Left lobe of liver (tissue), 2 donors: ENCODE results near the gene ABCA7. TPM values are rescaled to one million over a fixed set of nuclear protein-coding genes. Genes with fewer than 3 reads are reported as not detected.

Experiments
- ATAC-seq: fragments of 200-7000 bp; cut with Tn5 transposase; one replicate; pipeline ENCODE4 v1.9.1; 2020; ENCODE audit warnings: mild to moderate bottlenecking, moderate library complexity
- DNase-seq: peaks from one replicate; pipeline ENCODE4 v3.0.0-alpha.2; 2020; ENCODE audit warnings: low spot score
- total RNA-seq: library from RNA; stranded (reverse); gene quantifications from one replicate; pipeline ENCODE4 v1.2.1, GENCODE V29; 2021
- donor health status: DM: no; HTN: no; CAD: no; lungs with moderate emphysema.
- donor health status: DM: no; HTN: yes; CAD: no.

Gene ABCA7
- total RNA-seq, 1 donor from 2014 or later = 10.4 TPM

DNA sequence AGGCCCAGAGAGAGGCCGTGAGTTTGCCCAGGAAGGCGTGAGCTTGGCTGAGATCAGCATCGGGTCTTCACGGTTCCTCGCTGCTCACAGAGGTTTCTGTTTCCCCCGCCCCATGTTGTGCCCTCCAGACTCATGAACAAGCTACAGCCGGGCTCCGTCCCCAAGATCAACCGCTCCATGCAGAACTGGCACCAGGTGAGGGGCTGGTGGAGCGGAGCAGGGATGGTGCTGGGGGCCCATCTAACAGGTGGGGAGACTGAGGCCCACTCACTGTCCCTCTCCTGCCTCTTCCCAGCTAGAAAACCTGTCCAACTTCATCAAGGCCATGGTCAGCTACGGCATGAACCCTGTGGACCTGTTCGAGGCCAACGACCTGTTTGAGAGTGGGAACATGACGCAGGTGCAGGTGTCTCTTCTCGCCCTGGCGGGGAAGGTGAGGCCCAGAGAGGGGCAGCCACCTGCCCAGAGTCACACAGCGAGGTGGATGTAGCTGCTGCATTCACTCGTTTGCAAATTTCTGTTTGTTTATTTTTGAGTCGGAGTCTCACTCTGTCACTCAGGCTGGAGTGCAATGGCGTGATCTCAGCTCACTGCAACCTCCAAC is 7.5 kb upstream of the ABCA7 start:
- DNase-seq (no peak), ATAC-seq (no peak)

DNA sequence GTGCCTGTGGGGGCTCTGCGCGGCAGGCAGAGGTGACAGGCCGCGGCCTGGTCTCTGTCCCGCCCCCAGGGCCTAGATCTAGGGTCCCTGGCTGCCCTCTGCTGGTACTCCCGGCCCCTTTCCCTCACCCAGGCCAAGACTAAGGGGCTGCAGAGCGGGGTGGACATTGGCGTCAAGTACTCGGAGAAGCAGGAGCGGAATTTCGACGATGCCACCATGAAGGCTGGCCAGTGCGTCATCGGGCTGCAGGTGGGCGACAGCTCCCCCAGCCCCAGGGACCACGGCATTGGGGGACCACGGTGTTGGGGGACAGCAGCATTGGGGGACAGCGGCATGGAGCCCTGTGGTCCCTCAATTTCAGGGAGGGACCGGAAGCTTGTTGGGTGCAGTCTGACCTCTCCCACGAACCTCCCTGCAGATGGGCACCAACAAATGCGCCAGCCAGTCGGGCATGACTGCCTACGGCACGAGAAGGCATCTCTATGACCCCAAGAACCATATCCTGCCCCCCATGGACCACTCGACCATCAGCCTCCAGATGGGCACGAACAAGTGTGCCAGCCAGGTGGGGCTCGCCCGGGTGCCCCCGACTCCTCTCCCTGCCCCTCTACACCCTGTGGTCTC is 3.8 kb upstream of the ABCA7 start:
- no peak for DNase-seq
- ATAC-seq = no peak

DNA sequence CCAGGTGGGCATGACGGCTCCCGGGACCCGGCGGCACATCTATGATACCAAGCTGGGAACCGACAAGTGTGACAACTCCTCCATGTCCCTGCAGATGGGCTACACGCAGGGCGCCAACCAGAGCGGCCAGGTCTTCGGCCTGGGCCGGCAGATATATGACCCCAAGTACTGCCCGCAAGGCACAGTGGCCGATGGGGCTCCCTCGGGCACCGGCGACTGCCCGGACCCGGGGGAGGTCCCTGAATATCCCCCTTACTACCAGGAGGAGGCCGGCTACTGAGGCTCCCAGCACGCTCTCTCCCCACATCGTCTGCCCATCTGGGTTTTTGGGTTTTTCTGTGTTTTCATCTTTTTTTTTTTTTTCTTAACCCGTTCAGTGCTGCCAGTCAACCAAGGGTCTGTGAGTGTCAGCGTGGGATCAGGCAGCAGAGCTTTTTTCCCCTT is 2.3 kb upstream of the ABCA7 start:
- DNase-seq (no peak), ATAC-seq (no peak)

DNA sequence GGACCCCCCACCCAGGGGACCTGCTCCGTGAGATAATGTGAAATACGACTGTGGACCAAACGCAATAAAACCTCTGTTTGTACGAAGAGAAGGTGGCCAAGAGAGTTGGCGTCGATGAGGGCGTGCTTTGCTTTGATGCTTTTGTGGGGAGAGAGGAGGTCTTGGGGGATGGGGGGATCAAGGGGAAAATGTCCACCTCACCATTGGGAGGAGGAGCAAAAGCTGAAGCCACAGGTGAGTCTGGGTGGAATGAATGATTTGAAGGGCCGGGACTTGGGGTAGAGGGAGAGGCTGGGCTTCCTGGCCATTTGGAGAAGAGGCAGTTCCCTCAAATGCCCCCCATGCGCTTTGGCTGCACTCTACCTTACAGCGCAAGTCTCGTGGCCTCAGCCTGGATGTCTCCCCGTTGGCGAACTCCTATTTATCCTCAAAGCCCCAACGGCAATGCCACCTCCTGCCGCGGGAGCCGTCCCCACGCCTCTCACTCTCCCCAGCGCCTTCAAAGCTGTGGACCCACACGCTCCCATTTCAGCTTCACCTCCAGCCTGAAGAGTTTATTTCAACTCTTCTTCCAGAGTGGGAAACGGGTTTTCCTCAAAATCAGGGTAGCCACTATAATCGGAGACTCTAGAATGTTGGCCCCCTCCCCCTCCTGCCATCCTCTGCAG is 795 bp upstream of the ABCA7 start:
- ATAC-seq (no peak), DNase-seq (no peak)

DNA sequence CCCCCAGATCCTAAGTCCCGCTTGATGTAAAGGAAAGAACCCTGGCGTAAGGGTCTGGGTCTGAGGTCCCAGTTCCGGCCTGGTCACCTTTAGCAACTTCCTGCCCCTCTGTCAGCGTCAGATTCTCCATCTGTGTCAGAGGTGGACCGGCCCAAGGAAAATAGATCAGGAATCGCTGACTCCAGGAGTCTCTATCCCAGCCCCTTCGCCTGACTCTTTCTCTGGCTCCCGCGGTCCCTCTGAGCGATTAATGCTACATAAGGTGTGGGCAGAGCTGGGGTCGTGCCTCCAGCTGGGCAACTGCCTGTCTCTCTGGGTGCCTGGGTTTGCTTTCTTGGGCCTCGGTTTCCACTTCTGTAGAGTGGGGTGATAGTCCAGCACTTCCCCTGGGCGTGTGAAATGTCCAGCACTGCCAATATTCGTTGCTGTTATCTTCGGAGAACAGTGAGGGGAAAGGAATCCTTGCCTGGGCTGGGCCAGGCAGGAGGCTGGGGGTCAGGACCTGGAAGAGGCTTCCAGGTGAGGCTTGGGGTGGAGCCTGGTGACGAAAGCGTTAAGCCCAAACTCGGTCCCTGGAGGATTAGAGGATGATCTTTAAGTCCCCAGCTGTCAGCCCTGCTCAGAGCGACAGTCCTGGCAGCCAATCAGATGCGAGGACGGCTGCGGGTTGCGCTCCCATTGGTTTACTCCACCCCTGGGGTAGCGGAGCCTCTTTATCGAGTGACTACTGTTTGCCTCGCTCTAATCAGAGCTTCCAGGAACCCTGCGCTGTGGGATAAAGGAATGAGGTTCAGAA is 767 bp downstream of the ABCA7 start:
- ATAC-seq = peak; percentile 72
- DNase-seq = peak; percentile 92

DNA sequence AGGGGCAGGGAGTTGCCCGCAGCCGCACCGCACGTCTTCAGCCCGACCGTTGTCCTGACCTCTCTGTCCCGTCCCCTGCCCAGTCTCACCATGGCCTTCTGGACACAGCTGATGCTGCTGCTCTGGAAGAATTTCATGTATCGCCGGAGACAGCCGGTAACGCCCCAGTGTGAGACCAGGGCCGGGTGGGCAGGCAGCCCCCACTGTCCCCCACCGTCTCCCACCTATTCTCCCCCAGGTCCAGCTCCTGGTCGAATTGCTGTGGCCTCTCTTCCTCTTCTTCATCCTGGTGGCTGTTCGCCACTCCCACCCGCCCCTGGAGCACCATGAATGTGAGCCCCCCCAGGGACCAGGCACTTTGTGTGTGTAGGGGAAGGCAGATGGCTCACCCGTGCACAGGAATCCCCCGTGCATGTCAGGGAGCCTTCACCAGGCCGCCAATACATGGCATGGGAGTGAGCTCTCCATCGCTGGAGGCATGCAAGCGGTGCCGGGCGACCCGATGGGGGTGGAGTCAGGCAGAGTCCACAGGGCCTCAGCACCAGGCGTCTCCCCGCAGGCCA is 1.4 kb downstream of the ABCA7 start:
- DNase-seq (no peak), ATAC-seq (no peak)

DNA sequence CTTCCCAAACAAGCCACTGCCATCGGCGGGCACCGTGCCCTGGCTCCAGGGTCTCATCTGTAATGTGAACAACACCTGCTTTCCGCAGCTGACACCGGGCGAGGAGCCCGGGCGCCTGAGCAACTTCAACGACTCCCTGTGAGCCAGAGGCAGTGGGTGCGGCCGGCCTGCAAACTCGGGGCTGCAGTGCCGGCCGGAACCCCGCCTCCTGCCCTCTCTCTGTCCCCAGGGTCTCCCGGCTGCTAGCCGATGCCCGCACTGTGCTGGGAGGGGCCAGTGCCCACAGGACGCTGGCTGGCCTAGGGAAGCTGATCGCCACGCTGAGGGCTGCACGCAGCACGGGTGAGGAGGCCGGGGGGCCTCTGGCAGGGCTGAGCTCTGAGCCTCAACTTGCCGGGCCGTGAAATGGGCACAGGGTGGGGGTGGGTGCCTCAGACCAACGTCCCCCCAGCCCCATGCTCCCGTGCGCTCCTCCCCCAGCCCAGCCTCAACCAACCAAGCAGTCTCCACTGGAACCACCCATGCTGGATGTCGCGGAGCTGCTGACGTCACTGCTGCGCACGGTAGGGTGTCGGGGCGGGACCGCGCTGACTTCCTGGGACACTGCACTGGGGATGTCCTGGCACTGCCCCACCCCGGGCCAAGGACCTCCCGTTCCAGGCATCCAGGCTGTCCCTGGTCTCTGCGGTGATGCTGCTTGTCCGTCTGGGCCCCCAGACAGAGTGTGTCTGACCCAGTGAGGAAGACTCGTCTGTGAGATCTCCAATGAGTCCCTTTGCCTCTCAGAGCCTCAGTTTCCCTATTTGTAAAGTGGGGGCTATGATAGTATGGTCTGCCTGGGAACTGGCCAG is 2.2 kb downstream of the ABCA7 start:
- ATAC-seq (no peak), DNase-seq (no peak)

DNA sequence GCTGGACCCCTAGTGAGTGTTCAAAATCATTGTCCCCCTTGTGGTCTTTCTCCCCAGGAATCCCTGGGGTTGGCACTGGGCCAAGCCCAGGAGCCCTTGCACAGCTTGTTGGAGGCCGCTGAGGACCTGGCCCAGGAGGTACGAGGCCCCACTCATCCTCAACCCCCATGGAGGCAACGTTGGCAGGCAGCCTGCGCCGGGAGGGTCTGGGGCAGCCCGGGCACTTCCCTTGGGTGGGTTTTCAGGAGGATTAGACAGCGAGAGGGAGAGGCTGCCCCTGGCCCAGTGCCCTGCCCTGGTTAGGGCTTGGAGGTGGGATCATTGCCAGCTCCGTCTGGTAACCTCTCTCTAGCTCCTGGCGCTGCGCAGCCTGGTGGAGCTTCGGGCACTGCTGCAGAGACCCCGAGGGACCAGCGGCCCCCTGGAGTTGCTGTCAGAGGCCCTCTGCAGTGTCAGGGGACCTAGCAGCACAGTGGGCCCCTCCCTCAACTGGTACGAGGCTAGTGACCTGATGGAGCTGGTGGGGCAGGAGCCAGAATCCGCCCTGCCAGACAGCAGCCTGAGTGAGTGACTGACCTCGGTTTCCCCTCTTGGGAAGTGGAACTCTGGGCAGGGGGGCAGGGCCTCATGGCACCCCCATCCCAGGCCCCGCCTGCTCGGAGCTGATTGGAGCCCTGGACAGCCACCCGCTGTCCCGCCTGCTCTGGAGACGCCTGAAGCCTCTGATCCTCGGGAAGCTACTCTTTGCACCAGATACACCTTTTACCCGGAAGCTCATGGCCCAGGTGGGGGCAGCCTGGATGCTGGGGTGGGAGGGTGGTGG is 3.0 kb downstream of the ABCA7 start:
- ATAC-seq (no peak), DNase-seq (no peak)

DNA sequence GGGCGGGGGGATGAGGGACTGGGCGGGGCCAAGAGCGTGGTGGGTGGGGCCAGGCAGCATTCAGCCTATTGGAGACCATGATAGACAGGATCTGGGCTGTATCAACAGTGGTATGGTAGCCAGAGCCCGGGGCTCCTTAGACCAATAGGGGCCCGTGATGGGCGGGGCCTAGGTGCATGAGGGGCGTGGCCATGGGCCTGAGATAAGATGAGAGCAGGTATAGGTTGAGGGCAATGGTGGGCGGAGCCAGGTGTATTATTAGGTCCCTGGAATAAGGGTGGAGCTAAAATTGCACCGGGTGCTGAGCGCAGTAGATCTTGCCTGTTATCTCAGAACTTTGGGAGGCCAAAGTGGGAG is 5.3 kb downstream of the ABCA7 start:
- ATAC-seq (no peak), DNase-seq (no peak)

DNA sequence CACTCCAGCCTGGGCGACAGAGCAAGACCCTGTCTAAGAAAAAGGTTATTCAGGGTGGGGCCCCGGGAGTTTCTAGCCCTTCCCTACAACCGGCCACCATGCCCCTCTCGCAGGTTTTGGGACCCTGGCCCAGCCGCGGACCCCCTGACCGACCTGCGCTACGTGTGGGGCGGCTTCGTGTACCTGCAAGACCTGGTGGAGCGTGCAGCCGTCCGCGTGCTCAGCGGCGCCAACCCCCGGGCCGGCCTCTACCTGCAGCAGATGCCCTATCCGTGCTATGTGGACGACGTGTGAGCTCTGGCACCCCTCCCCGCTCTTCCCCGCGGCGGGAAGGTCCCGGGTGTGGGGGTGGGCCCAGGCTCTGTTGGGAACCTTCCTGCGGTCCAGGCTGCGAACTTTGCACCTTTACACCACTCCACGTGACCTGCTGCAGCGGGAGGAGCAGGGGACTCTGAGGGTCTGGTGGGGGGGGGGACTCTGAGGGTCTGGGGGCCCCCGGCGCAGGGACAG is 6.3 kb downstream of the ABCA7 start:
- ATAC-seq (no peak), DNase-seq (peak; percentile 46)

DNA sequence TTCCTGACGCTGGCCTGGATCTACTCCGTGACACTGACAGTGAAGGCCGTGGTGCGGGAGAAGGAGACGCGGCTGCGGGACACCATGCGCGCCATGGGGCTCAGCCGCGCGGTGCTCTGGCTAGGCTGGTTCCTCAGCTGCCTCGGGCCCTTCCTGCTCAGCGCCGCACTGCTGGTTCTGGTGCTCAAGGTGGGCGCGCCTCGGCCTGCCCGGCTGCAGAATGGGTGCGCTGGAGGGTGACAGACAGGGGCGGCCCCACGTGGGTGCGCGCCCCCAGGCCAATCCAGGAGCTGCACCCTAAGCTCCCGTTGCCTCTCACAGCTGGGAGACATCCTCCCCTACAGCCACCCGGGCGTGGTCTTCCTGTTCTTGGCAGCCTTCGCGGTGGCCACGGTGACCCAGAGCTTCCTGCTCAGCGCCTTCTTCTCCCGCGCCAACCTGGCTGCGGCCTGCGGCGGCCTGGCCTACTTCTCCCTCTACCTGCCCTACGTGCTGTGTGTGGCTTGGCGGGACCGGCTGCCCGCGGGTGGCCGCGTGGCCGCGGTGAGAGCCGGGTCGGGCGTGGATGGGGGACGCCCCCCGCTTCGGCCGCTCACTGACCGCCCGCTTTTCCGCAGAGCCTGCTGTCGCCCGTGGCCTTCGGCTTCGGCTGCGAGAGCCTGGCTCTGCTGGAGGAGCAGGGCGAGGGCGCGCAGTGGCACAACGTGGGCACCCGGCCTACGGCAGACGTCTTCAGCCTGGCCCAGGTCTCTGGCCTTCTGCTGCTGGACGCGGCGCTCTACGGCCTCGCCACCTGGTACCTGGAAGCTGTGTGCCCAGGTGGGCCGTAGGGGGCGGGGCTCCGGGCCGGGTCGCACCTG is 7.2 kb downstream of the ABCA7 start:
- DNase-seq = peak; percentile 48
- ATAC-seq = no peak

DNA sequence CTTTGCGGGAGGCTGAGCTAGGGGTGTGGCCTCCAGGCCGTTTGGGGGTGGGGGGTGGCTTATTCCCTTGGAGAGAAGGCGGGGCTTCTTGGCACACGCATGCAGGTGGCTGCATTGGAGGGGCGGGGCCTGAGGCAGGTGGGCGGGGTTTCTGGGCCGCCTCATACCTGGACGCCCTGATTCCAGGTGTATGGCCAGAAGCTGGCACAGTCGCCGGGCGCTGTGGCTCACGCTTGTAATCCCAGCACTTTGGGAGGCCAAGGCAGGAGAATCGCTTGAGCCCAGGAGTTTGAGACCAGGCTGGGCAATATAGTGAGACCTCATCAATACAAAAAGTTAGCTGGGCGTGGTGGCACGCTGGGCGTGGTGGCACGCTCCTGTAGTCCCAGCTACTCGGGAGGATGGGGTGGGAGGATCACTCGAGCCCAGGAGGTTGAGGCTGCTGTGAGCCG is 7.8 kb downstream of the ABCA7 start:
- ATAC-seq (no peak), DNase-seq (no peak)

DNA sequence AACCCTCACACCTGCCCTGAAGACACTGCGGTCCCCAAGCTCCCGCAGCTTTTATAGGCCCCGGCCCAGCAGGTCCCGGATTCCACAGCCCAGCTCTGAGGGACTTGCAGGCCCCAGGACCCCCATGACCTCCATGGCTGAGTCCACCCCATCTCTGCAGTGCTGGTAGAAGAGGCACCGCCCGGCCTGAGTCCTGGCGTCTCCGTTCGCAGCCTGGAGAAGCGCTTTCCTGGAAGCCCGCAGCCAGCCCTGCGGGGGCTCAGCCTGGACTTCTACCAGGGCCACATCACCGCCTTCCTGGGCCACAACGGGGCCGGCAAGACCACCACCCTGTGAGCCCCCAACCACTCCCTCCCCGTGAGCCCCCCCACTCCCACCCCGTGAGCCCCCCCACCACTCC is 9.2 kb downstream of the ABCA7 start:
- DNase-seq (no peak), ATAC-seq (no peak)

DNA sequence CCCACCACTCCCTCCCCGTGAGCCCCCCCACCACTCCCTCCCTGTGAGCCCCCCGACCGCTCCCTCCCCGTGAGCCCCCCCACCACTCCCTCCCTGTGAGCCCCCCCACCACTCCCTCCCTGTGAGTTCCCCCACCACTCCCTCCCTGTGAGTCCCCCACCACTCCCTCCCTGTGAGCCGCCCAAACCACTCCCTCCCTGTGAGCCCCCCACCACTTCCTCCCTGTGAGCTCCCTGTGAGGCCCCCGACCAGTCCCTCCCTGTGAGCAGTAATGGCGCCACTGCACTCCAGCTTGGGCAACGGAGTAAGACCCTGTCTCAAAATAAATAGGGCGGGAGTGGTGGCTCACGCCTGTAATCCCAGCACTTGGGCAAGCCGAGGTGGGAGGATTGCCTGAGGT is 9.9 kb downstream of the ABCA7 start:
- ATAC-seq (no peak), DNase-seq (no peak)

DNA sequence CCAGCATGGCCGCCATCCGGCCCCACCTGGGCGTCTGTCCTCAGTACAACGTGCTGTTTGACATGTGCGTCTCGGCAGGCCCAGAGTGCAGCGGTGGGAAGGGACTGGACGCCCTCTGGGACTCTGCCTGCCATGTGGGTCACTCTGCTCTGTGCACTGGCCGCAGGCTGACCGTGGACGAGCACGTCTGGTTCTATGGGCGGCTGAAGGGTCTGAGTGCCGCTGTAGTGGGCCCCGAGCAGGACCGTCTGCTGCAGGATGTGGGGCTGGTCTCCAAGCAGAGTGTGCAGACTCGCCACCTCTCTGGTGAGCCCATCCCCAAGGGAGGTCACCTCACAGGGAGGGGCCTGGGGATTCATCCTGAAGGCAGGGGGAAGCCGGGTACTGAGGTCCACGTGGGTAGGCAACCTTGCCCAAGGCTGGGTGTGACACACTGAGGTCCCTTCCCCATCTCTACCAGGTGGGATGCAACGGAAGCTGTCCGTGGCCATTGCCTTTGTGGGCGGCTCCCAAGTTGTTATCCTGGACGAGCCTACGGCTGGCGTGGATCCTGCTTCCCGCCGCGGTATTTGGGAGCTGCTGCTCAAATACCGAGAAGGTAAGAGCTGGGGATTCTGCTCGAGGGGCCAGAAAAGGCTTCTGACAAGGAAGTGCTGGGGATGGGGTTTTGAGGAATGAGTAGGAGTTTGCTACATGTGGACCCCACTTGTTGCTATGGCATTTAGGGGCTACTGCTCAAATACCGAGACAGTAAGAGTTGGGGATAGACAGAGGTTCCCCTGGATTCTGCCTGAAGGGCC is 11.3 kb downstream of the ABCA7 start:
- no peak for DNase-seq
- ATAC-seq = no peak

DNA sequence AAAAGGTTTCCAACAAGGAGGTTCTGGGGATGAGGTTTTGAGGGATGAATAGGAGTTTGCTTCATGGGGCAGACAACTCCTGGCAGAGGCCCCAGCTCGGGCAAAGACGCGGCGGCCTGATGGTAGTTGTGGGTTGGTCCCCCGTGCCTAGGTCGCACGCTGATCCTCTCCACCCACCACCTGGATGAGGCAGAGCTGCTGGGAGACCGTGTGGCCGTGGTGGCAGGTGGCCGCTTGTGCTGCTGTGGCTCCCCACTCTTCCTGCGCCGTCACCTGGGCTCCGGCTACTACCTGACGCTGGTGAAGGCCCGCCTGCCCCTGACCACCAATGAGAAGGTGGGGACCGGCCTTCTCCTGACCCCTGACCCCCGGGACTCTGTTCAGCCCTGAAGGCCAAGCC is 11.9 kb downstream of the ABCA7 start:
- DNase-seq (no peak), ATAC-seq (no peak)

DNA sequence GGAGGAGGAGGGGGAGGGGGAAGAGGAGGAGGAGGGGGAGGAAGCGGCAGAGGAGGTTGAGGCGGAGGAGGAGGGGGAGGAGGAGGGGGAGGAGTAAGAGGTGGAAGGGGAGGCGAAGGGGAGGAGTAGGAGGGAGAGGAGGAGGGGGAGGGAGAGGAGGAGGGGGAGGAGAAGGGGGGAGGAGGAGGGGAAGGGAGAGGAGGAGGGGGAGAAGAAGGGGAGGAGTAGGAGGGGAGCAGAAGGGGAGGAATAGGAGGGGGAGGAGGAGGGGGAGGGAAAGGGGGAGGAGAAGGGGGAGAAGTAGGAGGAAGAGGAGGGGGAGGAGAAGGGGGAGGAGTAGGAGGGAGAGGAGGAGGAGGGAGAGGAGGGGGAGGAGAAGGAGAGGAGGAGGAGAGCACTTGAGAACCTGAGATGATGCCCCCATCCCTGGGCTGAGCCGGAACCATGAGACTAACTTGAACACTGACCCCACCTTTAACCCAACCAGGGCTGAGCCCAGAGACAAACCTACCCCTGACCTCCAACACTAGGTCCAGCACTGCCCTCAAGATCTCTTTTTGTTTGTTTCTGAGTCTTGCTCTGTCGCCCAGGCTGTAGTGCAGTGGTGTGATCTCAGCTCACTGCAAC is 12.6 kb downstream of the ABCA7 start:
- no peak for DNase-seq
- ATAC-seq = no peak
